HT1080 (cell line): ENCODE results near the gene IL36B. TPM values are rescaled to one million over a fixed set of nuclear protein-coding genes. Genes with fewer than 3 reads are reported as not detected.
A peak's percentile ranks its signal among the peaks of the same experiment; 100 is the strongest.

Source experiments
- DNase-seq: peaks from one replicate; pipeline ENCODE4 v3.0.0-alpha.2; 2015; ENCODE audit warnings: low read depth
- total RNA-seq: library from RNA; depleted of rRNA; stranded (reverse); fragments of >200 nt; shearing (Covaris generic); gene quantifications from 2 replicates; pipeline ENCODE4 v1.2.3, GENCODE V29; 2014

IL36B gene
- total RNA-seq, 1 experiment from 2014 or later, result not detected

DNA sequence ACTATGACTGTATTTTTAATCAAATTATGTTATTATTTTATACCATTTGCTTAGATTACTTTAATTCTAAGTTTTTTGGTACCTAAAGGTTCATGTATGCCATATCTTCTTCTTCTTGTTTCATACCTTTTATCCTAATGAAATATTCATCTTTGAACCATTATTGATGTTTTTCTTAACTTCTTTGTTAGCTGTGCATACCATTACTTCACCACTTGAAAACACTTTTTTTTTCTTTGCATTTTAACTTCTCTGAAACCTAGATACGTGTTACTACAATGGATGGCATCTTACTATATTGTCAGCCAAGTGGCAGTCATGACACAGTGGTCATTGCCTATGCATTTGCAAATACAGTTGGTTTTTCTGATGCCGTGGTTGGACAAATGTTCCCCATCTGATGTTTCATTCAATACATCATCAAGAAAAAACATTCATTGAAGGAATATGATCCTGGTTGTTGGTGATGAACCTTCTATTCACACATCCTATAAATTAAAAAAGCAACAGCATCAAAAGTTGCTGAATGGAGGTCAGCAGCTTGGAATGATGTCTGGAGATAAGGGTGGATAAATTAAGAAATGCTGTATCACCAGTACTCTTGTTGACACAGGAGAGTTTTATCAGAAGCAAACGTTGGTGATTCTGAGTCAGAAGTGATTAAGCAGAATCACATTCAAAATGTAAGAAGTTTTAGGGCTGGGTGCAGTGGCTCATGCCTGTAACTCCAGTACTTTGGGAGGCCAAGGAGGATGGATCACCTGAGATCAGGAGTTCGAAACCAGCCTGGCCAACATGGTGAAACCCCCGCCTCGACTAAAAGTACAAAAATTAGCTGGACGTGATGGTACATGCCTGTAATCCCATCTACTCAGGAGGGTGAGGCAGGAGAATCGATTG, 40.0 kb downstream of the IL36B start:
- DNase-seq, result peak; percentile 70

DNA sequence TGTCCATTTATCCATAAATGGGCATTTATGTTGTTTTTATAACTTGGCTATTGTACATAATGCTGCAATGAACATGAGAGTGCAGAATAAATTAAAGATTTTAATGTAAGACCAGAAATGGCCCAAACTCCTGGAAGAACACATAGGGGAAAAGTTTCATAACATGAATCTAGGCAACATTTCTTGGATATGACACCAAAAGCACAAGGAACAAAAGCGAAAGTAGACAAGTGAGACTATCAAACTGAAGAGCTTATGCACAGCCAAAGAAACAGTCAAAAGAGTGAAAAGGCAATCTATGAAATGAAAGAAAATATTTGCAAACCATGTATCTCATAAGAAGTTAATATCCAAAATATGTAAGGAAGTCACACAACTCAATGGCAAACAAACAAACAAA, 41.6 kb downstream of the IL36B start:
- DNase-seq, result no peak

DNA sequence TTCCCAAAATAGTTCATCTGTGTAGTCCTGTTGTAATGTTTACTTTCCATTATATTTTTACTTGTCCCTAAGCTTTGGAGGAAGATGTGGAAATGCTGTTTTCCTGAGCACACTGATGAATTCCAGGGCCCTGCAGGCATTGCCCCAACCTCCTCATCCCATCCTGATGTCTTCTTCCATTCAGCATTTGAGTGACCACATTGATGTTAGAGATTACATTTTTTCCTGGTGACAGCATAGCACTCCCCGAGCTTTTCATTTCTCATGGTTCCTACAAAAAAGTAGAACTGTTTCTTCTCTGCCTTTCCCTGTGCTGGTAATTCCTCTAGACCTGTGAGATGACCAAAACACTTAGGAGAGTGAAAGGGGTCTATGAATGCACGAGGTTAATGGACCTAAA, 42.6 kb downstream of the IL36B start:
- no peak for DNase-seq

GRCh38 chr2:113009622-113010021, 43.0 kb downstream of the IL36B start:
- no peak for DNase-seq

DNA sequence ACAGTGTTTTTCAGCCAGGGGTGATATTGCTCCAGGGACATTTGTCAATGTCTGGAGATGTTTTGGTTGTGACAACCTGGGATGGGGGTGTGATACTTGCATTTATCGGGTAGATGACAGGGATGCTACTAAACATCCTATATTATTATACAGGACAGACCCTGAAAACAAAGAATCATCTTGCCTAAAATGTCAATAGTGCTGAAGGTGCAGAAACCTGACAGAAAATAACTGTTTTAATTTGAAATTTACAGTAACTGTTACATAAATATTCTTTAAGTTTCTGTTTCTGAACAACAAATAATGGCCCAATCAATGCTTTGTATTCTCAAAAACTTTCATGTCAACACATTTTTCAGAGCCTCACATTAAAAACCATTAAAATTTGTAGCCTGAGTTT, 45.4 kb downstream of the IL36B start:
- no peak for DNase-seq

DNA sequence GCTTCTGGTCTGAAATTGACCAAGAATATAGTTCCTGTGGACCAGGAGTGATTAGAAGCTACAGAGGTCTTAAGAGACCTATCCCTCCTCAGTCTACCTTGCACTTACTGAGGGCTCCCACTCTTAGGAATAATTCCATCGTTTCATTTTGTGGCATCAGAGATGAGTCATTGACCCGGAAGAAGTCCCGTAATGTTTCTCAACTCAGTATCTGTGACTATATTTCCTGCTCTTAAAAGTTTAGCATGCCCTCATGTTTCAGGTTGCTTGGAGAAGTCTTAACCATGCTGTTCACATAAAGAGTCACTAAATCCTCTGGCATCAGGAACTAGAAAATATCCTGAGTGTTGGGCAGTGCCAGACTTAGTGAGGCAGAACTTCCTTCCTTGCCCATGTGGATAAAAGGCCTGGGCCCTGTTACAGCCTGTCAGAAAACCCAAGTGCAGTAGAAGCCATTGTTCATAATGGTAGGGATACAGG, 47.6 kb downstream of the IL36B start, which contains the start of gene IL36A:
IL36A (plus strand) TSS at position 430 of the 480 bp plus-strand sequence. CDS start 413 bp downstream, outside the sequence.
- peak; percentile 26 for DNase-seq

DNA sequence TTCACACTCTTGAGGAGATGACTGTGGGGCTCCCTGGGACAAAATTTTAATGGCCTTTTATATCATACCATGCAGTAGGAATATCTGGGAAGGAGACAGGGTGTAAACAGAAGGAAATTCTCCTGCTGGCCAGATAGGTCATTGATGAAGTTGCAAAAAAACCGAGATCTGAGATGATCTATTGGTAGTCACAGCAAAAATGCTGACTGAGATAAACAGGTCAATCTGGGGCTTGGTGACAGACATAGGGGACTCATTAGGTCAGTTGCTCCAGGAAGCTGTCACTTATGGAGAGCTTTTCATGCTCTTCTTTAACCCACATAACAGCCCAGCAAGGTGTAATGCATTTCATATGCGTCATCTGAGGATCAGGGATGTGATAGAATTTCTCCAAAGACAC, 50.0 kb downstream of the IL36B start:
- DNase-seq, result no peak

DNA sequence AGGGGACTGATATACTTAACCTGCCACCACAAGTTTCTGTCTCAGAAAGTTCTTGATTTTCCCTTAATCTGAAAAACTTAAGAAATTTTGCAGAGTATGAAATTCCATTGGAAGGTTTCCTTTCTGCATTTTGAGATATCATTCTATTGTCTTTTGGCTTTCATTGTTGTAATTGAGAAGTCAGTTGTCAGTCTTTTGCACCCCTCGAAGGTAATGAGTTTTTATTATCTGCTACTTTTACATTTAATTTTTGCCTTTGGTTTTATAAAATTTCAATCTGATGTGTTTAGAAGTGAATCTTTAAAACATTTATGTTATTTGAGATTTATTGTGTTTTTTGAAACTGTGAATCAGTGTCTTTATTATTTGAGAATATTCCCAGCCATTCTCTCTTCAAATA, 52.2 kb downstream of the IL36B start:
- no peak for DNase-seq

- DNase-seq, result no peak
Observed at GRCh38 chr2:112997151-112997550, 55.5 kb downstream of the IL36B start.

- no peak for DNase-seq
Observed at GRCh38 chr2:112996635-112997034, 56.0 kb downstream of the IL36B start.

DNA sequence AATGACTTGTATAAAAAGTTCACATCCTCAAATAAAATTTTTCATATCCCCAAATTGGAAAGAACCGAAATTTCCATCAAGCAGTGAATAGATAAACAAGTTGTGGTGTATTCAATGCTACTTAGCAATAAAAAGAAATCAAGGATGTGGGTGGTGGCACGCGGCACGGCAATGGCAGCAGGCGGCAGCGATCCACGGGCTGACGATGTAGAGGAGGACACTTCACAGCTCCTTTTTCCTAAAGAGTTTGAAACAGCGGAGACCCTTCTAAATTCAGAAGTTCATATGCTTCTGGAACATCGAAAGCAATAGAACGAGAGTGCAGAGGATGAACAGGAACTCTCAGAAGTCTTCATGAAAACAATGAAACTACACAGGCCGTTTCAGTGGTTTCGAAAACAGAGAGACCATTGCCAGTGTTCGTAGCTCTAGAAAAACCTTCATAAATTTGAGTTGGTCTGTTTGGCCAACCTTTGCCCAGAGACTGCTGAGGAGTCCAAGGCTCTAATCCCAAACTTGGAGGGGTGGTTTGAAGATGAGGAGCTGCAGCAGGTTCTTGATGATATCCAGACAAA, 57.2 kb downstream of the IL36B start:
- DNase-seq, result no peak

DNA sequence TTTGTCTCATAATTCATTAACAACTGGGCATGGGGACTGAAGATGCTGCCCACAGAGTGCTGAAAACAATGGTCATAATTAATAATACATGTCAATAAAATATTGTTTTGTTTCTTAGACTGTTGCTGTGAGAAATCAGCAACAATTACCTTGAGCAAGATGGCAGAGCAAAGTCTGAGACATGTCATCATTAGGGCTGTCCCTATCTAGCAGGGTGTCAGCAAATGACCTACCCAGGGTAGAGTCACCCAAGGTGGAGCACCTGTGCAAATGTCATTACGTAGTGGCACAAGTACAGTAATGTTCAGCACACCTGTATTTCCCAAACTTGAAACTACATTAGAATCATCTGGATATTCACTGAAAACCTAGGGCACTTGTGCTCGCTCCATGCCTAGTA, 58.0 kb downstream of the IL36B start:
- DNase-seq, result no peak

GRCh38 chr2:112993831-112994230, 58.8 kb downstream of the IL36B start:
- no peak for DNase-seq

GRCh38 chr2:112989611-112990010, 63.1 kb downstream of the IL36B start:
- no peak for DNase-seq

DNA sequence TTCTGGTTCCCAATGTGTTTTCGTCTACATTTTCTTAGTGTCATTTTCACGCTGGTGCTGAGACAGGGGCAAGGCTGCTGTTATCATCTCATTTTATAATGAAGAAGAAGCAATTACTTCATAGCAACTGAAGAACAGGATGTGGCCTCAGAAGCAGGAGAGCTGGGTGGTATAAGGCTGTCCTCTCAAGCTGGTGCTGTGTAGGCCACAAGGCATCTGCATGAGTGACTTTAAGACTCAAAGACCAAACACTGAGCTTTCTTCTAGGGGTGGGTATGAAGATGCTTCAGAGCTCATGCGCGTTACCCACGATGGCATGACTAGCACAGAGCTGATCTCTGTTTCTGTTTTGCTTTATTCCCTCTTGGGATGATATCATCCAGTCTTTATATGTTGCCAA, 67.6 kb downstream of the IL36B start:
- DNase-seq, result no peak

GRCh38 chr2:112980537-112980936, 72.1 kb downstream of the IL36B start:
- DNase-seq, result no peak

GRCh38 chr2:112979731-112980130, 72.9 kb downstream of the IL36B start:
- DNase-seq, result no peak

DNA sequence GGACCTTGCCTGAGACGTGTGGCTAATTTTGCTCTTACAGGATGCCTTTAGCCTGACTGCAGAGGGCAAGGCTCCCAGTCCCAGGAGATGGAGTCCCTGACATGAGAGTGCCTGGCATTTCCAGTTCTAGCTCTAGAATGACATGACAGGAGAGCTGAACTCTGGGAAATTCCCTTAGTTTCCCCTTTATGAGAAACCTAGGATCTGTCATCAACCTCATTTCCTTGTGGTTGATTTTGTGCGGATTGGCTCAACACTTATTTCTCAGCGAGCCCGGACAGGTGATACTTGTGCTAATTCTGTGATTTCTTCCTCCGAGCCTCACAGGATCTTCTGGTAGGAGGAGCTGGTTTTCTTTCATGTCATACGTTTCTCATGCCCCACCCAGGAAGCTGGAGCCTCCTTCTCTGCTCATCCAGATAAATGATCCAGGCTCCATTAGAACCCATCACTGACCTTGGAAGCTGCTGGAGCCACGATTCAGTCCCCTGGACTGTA, 75.1 kb downstream of the IL36B start, which contains the start of gene IL36G:
IL36G (plus strand) TSS at position 448 of the 498 bp plus-strand sequence. CDS start 633 bp downstream, outside the sequence.
- no peak for DNase-seq
